K562 (cell line): ENCODE results near the gene LRRC25. TPM values are rescaled to one million over a fixed set of nuclear protein-coding genes. Genes with fewer than 3 reads are reported as not detected.
A peak's percentile ranks its signal among the peaks of the same experiment; 100 is the strongest.

Source experiments
- CREB1 ChIP-seq, 2 experiments: sonication (generic) in 1 of 2; formaldehyde crosslinking in 1 of 2; IDR thresholded peaks; 2 replicates each; pipeline versions ENCODE4 v1.6.1 to v1.8.0; 2012 to 2022; ENCODE audit warnings: inconsistent platforms in 1 of 2, mild to moderate bottlenecking in 1 of 2, missing genetic modification reagents in 1 of 2, moderate library complexity in 1 of 2
- HDGF ChIP-seq: fragments of 450-650 bp; IDR thresholded peaks from 2 replicates; pipeline ENCODE4 v1.6.1; 2016
- JUND ChIP-seq, 2 experiments: IDR thresholded peaks; 2 replicates in 1 of 2; 3 replicates in 1 of 2; pipeline ENCODE4 v1.6.1; 2011; ENCODE audit warnings: borderline replicate concordance in 2 of 2, low read depth in 2 of 2, low read length in 2 of 2, improper control_type of control experiment in 1 of 2, missing biosample characterization in 1 of 2, missing genetic modification characterization in 1 of 2, missing genetic modification reagents in 1 of 2
- NEUROD1 ChIP-seq: fragments of 150-350 bp; IDR thresholded peaks from 2 replicates; pipeline ENCODE4 v1.6.1; 2014; ENCODE audit warnings: borderline replicate concordance, low read length, low read depth; ENCODE audit not compliant: partially characterized antibody
- PHB ChIP-seq: fragments of 250-450 bp; sonication (Bioruptor Pico); IDR thresholded peaks from 2 replicates; pipeline ENCODE4 v1.5.0; 2021
- RNF2 ChIP-seq: sonication (generic); IDR thresholded peaks from 2 replicates; pipeline ENCODE4 v1.6.1; 2016
- SREBF2 ChIP-seq: sonication (generic); formaldehyde crosslinking; IDR thresholded peaks from 2 replicates; pipeline ENCODE4 v1.4.0; 2020; ENCODE audit warnings: mild to moderate bottlenecking, missing genetic modification reagents
- TBL1XR1 ChIP-seq, 2 experiments: IDR thresholded peaks; 2 replicates each; pipeline ENCODE4 v1.6.1; 2012; ENCODE audit warnings: improper control_type of control experiment in 2 of 2, low read length in 2 of 2, mild to moderate bottlenecking in 1 of 2
- TBP ChIP-seq: optimal IDR thresholded peaks from 2 replicates; pipeline ENCODE3; 2011; ENCODE audit warnings: low read depth, low read length, improper control_type of control experiment
- ZKSCAN1 ChIP-seq: fragments of 150-350 bp; IDR thresholded peaks from 2 replicates; pipeline ENCODE4 v1.6.1; 2016; ENCODE audit warnings: low read depth, low read length
- ZNF124 ChIP-seq: sonication (generic); formaldehyde crosslinking; IDR thresholded peaks from 2 replicates; pipeline ENCODE4 v1.8.1; 2022; ENCODE audit warnings: missing genetic modification reagents
- ZNF24 ChIP-seq: fragments of 450-650 bp; IDR thresholded peaks from 2 replicates; pipeline ENCODE4 v1.6.1; 2016
- ZSCAN29 ChIP-seq: fragments of 450-650 bp; IDR thresholded peaks from 2 replicates; pipeline ENCODE4 v1.6.1; 2017
- polyA plus RNA-seq, 8 experiments: library from polyadenylated mRNA; depleted of rRNA in 4 of 8; stranded (reverse) in 5 of 8; unstranded in 3 of 8; fragments of >200 nt; fragmentation: Nextera tagmentation in 2 of 8; fragmentation: Illumina TruSeq in 1 of 8; extraction: Ambion mirVana in 2 of 8; extraction: Trizol in 1 of 8; gene quantifications; 2 replicates each; pipeline versions ENCODE4 v1.2.1 to v1.2.3, GENCODE V29; 2011 to 2014; ENCODE audit warnings: inconsistent platforms in 1 of 8, missing spikeins in 1 of 8
- total RNA-seq, 7 experiments: library from RNA; depleted of rRNA in 6 of 7; stranded (reverse); fragments of >200 nt in 6 of 7; fragmentation: Illumina TruSeq in 2 of 7; extraction: Trizol in 2 of 7; gene quantifications; 2 replicates each; pipeline versions ENCODE4 v1.2.1 to v1.2.3, GENCODE V29; 2011 to 2021; ENCODE audit warnings: low replicate concordance in 1 of 7
- TF ChIP-seq, protein P1 (sequence below): fragments of 450-650 bp; formaldehyde crosslinking; IDR thresholded peaks from 2 replicates; pipeline ENCODE4 v1.4.0; 2022; ENCODE audit warnings: mild to moderate bottlenecking, moderate library complexity
- TF ChIP-seq, protein P2 (sequence below): sonication (generic); formaldehyde crosslinking; IDR thresholded peaks from 2 replicates; pipeline ENCODE4 v1.8.0; 2022; ENCODE audit warnings: mild to moderate bottlenecking, missing genetic modification reagents

LRRC25 gene
- total and polyA plus RNA-seq, 9 of the 15 experiments (the other 6 are each of a cell fraction or from before 2014, with no cell fraction given), result 0.07 to 0.36 (median 0.10) TPM; not detected in 3

DNA sequence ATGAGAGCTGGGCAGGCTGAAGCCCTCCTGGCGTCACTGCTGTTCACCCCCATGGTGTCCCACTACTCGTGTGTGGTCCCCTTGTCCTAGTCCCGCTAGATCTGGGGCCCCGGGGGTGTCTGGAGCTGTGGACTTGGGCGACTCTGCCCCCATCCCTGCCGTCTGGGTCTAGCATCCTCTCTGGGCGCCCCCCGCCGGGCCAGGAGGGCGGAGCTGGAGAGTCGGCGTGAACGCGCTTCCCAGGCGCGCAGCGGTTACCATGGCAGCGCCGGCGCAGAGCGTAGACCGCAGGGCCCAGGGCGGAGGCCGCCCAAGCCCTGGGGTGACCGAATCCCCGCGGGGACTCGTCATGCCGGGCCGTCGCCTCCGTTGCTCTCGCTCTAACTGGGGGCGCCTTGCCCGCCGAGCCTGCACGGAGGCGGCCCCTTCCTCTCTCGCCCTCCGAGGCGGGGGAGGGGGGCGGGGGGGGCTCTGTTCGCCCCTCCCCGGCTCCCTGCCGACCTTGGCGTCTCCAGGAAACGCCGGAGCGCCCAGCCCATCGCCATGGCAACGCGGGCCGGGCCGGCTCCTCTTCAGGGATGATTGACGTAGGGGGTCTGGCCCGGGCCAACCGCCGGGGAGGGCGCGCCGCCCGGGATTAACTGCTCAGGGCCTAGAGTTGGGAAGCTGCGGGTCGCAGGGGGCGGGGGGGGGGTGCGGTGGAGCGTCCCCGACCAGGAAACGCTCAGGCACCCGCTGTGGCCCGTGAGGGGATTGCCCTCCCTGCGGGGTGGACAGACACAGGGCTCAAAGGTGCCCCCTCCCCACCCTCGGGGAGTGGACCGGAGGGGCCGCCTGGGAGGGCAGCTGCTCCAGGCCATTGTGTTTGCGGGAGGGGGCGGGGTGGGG, 31.6 kb upstream of the LRRC25 start (continued):
- TF ChIP-seq, protein P1, sequence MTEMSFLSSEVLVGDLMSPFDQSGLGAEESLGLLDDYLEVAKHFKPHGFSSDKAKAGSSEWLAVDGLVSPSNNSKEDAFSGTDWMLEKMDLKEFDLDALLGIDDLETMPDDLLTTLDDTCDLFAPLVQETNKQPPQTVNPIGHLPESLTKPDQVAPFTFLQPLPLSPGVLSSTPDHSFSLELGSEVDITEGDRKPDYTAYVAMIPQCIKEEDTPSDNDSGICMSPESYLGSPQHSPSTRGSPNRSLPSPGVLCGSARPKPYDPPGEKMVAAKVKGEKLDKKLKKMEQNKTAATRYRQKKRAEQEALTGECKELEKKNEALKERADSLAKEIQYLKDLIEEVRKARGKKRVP, result no peak
- TF ChIP-seq HDGF, result no peak
- TF ChIP-seq NEUROD1, result peak; percentile 62
- TF ChIP-seq, protein P2, sequence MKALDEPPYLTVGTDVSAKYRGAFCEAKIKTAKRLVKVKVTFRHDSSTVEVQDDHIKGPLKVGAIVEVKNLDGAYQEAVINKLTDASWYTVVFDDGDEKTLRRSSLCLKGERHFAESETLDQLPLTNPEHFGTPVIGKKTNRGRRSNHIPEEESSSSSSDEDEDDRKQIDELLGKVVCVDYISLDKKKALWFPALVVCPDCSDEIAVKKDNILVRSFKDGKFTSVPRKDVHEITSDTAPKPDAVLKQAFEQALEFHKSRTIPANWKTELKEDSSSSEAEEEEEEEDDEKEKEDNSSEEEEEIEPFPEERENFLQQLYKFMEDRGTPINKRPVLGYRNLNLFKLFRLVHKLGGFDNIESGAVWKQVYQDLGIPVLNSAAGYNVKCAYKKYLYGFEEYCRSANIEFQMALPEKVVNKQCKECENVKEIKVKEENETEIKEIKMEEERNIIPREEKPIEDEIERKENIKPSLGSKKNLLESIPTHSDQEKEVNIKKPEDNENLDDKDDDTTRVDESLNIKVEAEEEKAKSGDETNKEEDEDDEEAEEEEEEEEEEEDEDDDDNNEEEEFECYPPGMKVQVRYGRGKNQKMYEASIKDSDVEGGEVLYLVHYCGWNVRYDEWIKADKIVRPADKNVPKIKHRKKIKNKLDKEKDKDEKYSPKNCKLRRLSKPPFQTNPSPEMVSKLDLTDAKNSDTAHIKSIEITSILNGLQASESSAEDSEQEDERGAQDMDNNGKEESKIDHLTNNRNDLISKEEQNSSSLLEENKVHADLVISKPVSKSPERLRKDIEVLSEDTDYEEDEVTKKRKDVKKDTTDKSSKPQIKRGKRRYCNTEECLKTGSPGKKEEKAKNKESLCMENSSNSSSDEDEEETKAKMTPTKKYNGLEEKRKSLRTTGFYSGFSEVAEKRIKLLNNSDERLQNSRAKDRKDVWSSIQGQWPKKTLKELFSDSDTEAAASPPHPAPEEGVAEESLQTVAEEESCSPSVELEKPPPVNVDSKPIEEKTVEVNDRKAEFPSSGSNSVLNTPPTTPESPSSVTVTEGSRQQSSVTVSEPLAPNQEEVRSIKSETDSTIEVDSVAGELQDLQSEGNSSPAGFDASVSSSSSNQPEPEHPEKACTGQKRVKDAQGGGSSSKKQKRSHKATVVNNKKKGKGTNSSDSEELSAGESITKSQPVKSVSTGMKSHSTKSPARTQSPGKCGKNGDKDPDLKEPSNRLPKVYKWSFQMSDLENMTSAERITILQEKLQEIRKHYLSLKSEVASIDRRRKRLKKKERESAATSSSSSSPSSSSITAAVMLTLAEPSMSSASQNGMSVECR (CRISPR knock-in tag), result peak; percentile 81
- TF ChIP-seq TBP, result peak; percentile 8
- TF ChIP-seq ZNF24, result no peak
- TF ChIP-seq ZKSCAN1, result no peak
- TF ChIP-seq CREB1 (IDR thresholded peaks at IDR 0.05), result peak; percentile 56; the same call in 1 of the 2 replicates
- peak; percentile 49; the same call in 1 of the 2 replicates for TF ChIP-seq CREB1 (CRISPR knock-in tag; IDR thresholded peaks at IDR 0.05)
- no peak for TF ChIP-seq TBL1XR1 (IDR thresholded peaks at IDR 0.05; ENCODE audit: low read length in 2 of 2)
- no peak for TF ChIP-seq ZSCAN29
- no peak for TF ChIP-seq SREBF2 (CRISPR knock-in tag)
- peak; percentile 28; the same call in 1 of the 2 replicates for TF ChIP-seq JUND (IDR thresholded peaks at IDR 0.05; ENCODE audit: borderline replicate concordance, low read depth, low read length)
- TF ChIP-seq JUND (tag; IDR thresholded peaks at IDR 0.05; ENCODE audit: borderline replicate concordance, low read depth, low read length), result no peak
- TF ChIP-seq RNF2, result peak; percentile 30; the same call in 1 of the 2 replicates
- TF ChIP-seq ZNF124 (CRISPR knock-in tag), result no peak
- TF ChIP-seq PHB (CRISPR knock-in tag), result no peak
